GF-D8 (cell line): Measurements from ENCODE around the gene AGO4.
"Not testable (repeated sequence)": the region's sequence is repeated elsewhere in the genome, so short reads cannot be mapped to it uniquely, and the experiment has no call there.

ENCODE experiments used
- DNase-seq: peaks from one replicate; lab custom pipeline; 2025; lab: John Stamatoyannopoulos, UW

The AGO4 gene

DNA sequence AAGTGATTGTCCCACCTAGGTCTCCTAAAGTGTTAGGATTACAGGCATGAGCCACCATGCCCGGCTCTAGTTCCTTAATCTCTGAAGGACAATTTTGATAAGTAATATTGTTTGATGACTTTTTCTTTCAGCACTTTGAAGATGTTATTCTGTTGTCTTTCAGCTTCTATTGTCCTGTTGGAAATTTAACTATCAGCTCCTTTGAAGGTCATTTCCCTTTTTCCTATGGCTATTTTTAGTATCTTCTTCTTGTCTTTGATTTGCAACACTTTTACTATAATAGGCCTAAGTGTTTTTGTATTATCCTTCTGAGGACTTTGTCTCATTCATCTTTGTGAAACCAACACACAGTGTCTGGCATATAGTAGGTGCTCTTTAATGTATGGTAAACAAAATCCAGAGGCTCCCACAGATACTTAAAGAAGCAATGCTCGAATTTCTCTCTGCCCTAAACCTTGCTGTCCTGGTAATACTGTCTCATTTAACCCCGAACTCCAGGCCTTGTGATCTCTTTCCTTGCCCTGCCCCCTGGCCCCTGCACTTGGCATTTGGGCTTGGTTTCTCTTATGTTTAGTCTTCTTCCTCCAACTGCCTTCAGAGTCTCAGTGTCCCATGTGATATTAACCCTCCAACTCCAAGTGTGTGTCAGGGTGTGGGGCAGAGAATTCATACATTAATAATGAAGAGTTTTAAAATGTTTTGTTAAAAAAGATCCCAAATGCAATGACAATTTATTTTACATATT is 56.2 kb downstream of the AGO4 start:
- no peak for DNase-seq

DNA sequence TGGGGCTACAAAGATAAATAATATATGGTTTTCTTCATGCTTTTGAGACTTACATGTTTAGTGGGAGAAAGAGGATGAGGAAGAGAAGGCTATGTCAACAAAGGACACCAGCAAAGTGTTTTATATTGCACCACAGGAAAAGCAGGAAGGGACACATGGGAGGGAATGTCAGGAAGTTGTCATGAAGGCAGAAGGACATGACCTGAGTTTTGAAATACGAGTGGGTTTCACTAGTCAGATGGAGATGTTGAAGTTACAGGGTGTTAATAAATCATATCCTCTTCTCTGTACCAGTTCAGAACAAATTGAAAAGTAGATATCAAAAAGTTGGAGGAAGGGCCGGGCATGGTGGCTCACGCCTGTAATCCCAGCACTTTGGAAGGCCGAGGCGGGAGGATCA is 57.0 kb downstream of the AGO4 start:
- no peak for DNase-seq

DNA sequence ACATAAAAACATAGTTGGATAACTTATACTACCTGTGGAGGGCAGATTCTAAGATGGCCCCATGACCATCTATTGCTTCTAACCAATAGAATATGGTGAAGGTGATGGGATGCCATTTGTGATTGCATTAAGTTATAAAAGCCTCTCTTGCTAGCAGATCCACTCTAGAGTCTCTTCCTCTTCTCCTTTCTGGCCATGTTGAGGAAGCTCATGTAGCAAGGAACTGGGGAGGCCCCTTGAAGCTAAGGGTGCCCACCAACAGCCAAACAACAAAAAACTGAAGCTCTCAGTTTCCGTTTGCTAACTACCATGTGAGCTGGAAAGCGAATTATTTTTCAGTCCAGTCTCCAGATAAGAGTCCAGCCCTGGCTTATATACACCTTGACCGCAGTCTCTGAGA is 59.2 kb downstream of the AGO4 start:
- no peak for DNase-seq

GRCh38 chr1:35869245-35869950 is 61.6 kb downstream of the AGO4 start:
- DNase-seq, result not testable (repeated sequence)

DNA sequence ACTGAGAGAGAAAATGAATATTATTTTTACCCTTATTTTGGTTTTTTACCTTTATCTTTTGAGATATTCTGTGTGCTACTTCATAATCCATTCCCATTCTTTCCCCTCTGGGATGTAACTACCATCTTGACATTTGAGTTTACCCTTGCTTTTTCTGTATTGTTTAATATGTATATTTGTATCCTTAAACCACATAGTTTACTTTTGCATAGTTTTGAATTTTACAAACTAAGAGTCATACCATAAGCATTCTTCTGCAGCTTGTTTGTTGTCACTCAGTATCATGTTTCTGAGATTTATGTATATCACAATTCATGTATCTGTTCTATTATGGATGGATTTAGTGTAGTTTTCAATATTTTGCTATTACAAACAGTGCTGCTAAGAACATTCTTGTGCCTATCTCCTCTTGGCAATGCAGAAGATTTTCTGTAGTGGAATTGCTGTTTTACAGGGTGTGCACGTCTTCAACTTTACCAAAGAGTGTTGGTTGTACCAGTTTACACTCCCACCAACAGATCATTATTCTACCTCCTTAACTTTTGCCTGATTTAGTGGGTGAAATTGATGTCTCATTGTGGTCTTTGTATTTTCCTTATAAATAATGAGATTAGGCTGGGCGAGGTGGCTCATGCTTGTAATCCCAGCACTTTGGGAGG is 63.0 kb downstream of the AGO4 start:
- DNase-seq, result no peak

DNA sequence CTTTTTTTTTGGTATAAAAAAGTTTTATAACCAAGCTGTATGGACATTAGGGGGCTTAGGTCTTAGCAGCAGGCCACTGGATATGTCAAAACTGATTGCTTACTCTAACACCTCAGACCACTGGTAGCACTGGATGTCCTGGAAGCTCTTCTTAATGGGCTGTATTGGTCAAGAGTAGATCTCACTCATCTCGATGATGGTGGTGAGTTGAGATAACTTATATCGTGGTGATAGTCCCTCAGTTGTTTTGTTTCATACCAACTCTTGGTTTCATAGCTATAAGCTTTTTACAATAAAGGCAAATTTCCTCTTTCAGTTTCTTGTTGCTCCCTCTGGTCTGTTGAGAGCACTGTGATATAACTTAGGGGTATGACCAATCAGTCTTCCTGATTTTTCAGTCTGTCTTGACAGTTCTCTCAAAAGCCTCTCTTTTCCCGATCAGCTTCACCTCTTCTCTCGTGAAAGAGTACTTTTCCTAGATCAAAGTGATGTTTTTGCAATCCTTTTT is 65.5 kb downstream of the AGO4 start:
- DNase-seq, result no peak

- not testable (repeated sequence) for DNase-seq
These were observed 66.3 kb downstream of the AGO4 start for GRCh38 chr1:35874115-35874514.

- DNase-seq, result no peak
These were observed 69.2 kb downstream of the AGO4 start for GRCh38 chr1:35876988-35877387.

- DNase-seq, result no peak
These were observed 74.0 kb downstream of the AGO4 start for GRCh38 chr1:35881850-35882273.

- DNase-seq, result no peak
These were observed 74.7 kb downstream of the AGO4 start for GRCh38 chr1:35882586-35882944.

- DNase-seq, result peak; percentile 67
These were observed 75.3 kb downstream of the AGO4 start, which contains the start of gene AGO1 for GRCh38 chr1:35882945-35883634. Gene AGO1, plus strand, starts transcription at chr1:35883209. Its CDS starts 213 bp downstream, at chr1:35883422.

DNA sequence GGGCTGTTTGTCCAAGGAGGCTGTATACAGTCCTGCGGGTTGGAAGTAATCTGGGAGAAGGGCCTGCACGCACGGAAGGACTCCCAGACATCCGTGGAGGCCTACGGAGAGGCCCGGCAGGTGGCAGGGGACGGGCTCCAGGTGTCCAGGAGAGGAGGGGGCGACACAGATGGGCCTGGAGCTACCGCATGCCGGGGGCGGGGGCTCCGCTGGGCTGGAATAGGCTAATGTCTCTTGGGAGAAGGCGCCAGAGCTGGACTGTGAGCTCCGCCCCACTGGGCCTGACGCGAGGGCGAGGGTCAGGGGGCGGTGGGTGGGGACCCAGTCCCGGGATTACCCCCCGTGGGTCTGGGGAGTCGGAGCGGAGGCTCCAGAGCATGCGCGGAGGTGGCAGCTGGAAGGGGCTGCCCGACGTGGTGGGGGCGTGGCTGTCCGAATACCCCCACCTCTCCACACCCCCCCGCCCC is 75.9 kb downstream of the AGO4 start:
- DNase-seq, result no peak

GRCh38 chr1:35884934-35885333 is 77.1 kb downstream of the AGO4 start:
- no peak for DNase-seq

DNA sequence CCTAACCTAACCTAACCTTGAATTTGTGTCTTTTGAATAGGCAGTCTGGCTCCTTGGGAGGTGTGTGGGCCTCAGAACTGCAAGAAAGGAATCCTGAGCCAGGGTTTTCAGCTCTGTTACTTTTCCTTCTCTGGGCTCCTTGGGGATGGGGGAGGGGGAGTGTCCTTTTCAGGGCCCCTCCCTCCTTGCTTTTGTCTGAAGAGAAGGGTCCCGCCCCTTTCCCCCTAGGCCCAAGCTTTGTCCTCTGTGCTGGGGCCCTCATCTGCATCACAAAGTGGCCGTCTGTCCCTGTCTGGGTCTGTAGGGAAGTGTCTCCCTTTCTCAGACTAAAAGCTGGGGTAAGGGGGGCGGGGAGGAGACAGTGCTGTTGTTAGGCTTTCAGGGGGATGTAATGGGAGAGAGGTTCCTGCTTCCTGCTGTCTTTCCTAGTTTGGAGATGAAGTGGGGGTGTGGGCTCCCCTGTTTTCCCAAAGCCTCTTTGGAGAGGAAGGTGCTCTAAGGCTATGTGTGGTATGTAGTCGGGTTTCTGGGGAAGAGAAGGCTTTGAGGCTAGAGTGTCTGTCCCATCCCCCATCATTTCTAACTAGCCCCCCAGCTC is 78.2 kb downstream of the AGO4 start:
- no peak for DNase-seq

- DNase-seq, result peak; percentile 28
These were observed 79.0 kb downstream of the AGO4 start for GRCh38 chr1:35886577-35887431.

DNA sequence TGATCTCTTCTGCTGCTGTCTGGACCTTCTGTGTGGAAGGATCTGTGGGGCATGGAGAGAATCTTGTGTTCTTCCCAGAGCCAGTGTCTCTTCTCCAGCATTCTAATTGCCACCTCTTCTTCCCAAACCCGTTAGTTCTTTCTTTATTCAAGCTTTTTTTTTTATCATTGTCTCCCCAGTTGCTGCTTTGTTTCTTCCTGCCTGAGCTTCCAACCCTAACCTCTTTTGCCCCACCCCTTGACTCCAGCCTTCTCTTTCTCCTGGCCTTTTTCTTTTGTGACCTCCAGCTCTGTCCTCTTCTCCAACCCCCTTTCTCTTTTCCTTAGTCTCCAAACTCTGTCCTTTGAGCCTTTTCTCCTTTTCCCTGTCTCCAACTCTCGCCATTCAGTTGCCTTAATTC is 79.7 kb downstream of the AGO4 start:
- no peak for DNase-seq

DNA sequence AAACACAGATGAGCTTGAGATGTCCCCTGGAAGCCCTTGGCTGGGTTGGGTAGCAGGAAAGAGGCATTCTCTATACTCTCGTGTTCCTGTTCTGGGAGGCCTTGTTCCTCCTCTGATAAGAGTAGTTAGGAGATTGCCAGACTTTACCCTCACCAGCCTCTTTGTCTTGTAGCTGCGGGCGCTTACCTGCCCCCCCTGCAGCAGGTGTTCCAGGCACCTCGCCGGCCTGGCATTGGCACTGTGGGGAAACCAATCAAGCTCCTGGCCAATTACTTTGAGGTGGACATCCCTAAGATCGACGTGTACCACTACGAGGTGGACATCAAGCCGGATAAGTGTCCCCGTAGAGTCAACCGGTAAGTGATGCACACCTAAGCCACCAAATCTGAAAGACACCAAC is 80.4 kb downstream of the AGO4 start:
- DNase-seq, result no peak

GRCh38 chr1:35888981-35889380 is 81.2 kb downstream of the AGO4 start:
- not testable (repeated sequence) for DNase-seq

DNA sequence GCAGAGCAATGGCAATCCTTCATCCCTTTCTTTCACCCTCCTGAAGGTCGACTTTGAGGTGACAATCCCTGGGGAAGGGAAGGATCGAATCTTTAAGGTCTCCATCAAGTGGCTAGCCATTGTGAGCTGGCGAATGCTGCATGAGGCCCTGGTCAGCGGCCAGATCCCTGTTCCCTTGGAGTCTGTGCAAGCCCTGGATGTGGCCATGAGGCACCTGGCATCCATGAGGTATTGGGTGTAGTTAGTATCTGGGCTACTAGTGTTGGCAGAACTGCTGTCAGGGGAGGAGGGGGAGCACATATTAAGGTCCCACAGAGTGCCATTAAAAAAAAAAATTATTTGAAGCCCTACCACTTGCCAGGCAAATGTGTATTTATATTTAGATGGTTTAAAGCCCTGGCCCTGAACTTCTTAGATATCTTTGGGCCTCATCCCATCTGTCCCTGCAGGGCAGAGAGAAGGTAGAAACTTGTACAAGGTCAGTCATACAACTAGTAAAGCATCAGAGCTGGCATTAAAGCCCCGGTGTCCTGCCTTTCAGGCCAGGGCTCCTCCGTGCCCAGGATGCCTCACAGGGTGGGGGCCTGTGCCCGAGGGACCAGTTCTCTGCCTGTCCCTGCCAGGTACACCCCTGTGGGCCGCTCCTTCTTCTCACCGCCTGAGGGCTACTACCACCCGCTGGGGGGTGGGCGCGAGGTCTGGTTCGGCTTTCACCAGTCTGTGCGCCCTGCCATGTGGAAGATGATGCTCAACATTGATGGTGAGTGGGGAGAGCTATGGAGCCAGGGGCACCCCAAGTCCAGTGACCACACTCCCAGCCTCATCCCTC is 85.4 kb downstream of the AGO4 start:
- DNase-seq, result no peak

- peak; percentile 56 for DNase-seq
These were observed 86.4 kb downstream of the AGO4 start for GRCh38 chr1:35894183-35894582.
